H9 (cell line): ENCODE results near the gene CCDC137. TPM values are rescaled to one million over a fixed set of nuclear protein-coding genes. Genes with fewer than 3 reads are reported as not detected.

Experiments used
- DNase-seq: peaks from one replicate; pipeline ENCODE4 v3.0.0-alpha.2; 2017
- H2AFZ ChIP-seq: one replicate; pipeline ENCODE4 v1.6.1; 2013; ENCODE audit warnings: mild to moderate bottlenecking, low read length, control low read depth, moderate library complexity
- H2AK5ac ChIP-seq: 2 replicates; pipeline ENCODE4 v1.6.1; 2013; ENCODE audit warnings: low read length, control low read depth, mixed read lengths; ENCODE audit not compliant: insufficient read length
- H2BK120ac ChIP-seq: one replicate; pipeline ENCODE4 v1.6.1; 2013; ENCODE audit warnings: low read depth, mild to moderate bottlenecking, low read length, control low read depth, inconsistent platforms; ENCODE audit not compliant: poor library complexity, severe bottlenecking
- H2BK12ac ChIP-seq: 2 replicates; pipeline ENCODE4 v1.6.1; 2013; ENCODE audit warnings: low read length, control low read depth, mixed read lengths, low read depth; ENCODE audit not compliant: insufficient read length
- H2BK15ac ChIP-seq: 2 replicates; pipeline ENCODE4 v1.6.1; 2013; ENCODE audit warnings: low read depth, low read length, control low read depth
- H2BK20ac ChIP-seq: one replicate; pipeline ENCODE4 v1.6.1; 2013; ENCODE audit warnings: low read depth, mild to moderate bottlenecking, low read length, control low read depth, inconsistent platforms; ENCODE audit not compliant: poor library complexity, severe bottlenecking
- H2BK5ac ChIP-seq: 2 replicates; pipeline ENCODE4 v1.6.1; 2013; ENCODE audit warnings: low read length, control low read depth, mixed read lengths; ENCODE audit not compliant: insufficient read length
- H3K14ac ChIP-seq: 2 replicates; pipeline ENCODE4 v1.6.1; 2013; ENCODE audit warnings: low read length, control low read depth; ENCODE audit not compliant: insufficient read depth
- H3K18ac ChIP-seq: 2 replicates; pipeline ENCODE4 v1.6.1; 2013; ENCODE audit warnings: low read depth, mild to moderate bottlenecking, mixed read lengths, low read length, control low read depth; ENCODE audit not compliant: insufficient read length
- H3K23ac ChIP-seq: 2 replicates; pipeline ENCODE4 v1.6.1; 2013; ENCODE audit warnings: low read length, control low read depth, mixed read lengths, low read depth; ENCODE audit not compliant: insufficient read length
- H3K23me2 ChIP-seq: 2 replicates; pipeline ENCODE4 v1.6.1; 2013; ENCODE audit warnings: low read depth, mild to moderate bottlenecking, mixed read lengths, low read length, control low read depth; ENCODE audit not compliant: insufficient read length, poor library complexity, severe bottlenecking
- H3K27ac ChIP-seq: 2 replicates; pipeline ENCODE4 v1.5.1; 2013; ENCODE audit warnings: low read length, control low read depth, mixed read lengths, low read depth; ENCODE audit not compliant: insufficient read length
- H3K27me3 ChIP-seq: 2 replicates; pipeline ENCODE4 v1.6.1; 2013; ENCODE audit warnings: low read length, control low read depth, inconsistent platforms; ENCODE audit not compliant: insufficient read depth
- H3K4ac ChIP-seq: 2 replicates; pipeline ENCODE4 v1.6.1; 2013; ENCODE audit warnings: low read depth, mild to moderate bottlenecking, control low read depth, inconsistent platforms, low read length, moderate library complexity
- H3K4me1 ChIP-seq: 2 replicates; pipeline ENCODE4 v1.6.1; 2013; ENCODE audit warnings: low read length, control low read depth, inconsistent platforms; ENCODE audit not compliant: insufficient read depth
- H3K4me2 ChIP-seq: 2 replicates; pipeline ENCODE4 v1.6.1; 2013; ENCODE audit warnings: low read length, control low read depth, mixed read lengths; ENCODE audit not compliant: insufficient read length, insufficient read depth
- H3K56ac ChIP-seq: 2 replicates; pipeline ENCODE4 v1.6.1; 2013; ENCODE audit warnings: low read depth, mild to moderate bottlenecking, mixed read lengths, low read length, control low read depth; ENCODE audit not compliant: insufficient read length
- H3K79me1 ChIP-seq: 2 replicates; pipeline ENCODE4 v1.6.1; 2013; ENCODE audit warnings: low read depth, mild to moderate bottlenecking, moderate library complexity, low read length, control low read depth, inconsistent platforms; ENCODE audit not compliant: insufficient read depth, poor library complexity, severe bottlenecking
- H3K79me2 ChIP-seq: 2 replicates; pipeline ENCODE4 v1.6.1; 2013; ENCODE audit warnings: low read length, control low read depth, inconsistent platforms; ENCODE audit not compliant: insufficient read depth
- H3K9ac ChIP-seq: 2 replicates; pipeline ENCODE4 v1.6.1; 2013; ENCODE audit warnings: low read length, control low read depth, mixed read lengths; ENCODE audit not compliant: insufficient read length; ENCODE audit errors: extremely low read depth
- H3K9me3 ChIP-seq: one replicate; pipeline ENCODE4 v1.6.1; 2013; ENCODE audit warnings: low read depth, low read length, inconsistent platforms; ENCODE audit not compliant: control insufficient read depth
- H3T11ph ChIP-seq: one replicate; pipeline ENCODE4 v1.6.1; 2013; ENCODE audit warnings: mild to moderate bottlenecking, low read length, control low read depth, inconsistent platforms
- H4K20me1 ChIP-seq: one replicate; pipeline ENCODE4 v1.6.1; 2013; ENCODE audit not compliant: control insufficient read depth, insufficient read length, insufficient read depth
- H4K5ac ChIP-seq: 2 replicates; pipeline ENCODE4 v1.6.1; 2013; ENCODE audit warnings: low read depth, mild to moderate bottlenecking, mixed read lengths, low read length, control low read depth; ENCODE audit not compliant: insufficient read length
- H4K8ac ChIP-seq: replicated peaks from 2 replicates; pipeline ENCODE4 v1.6.1; 2013; ENCODE audit warnings: low read length, control low read depth, mixed read lengths, low read depth; ENCODE audit not compliant: insufficient read length
- H4K91ac ChIP-seq: 2 replicates; pipeline ENCODE4 v1.6.1; 2013; ENCODE audit warnings: low read depth, mild to moderate bottlenecking, moderate library complexity, mixed read lengths, low read length, control low read depth; ENCODE audit not compliant: insufficient read length
- H3K27ac Mint-ChIP-seq, 3 experiments: 2 replicates in 2 of 3; 3 replicates in 1 of 3; pipeline ENCODE4 v1.8.0; 2020 to 2021; ENCODE audit warnings: mixed read lengths in 3 of 3, mild to moderate bottlenecking in 1 of 3, moderate library complexity in 1 of 3
- H3K27me3 Mint-ChIP-seq: 2 replicates; pipeline ENCODE4 v1.8.0; 2021; ENCODE audit warnings: low read depth, mild to moderate bottlenecking, moderate library complexity, mixed read lengths
- H3K36me3 Mint-ChIP-seq, 3 experiments: 2 replicates in 2 of 3; 3 replicates in 1 of 3; pipeline ENCODE4 v1.8.0; 2020 to 2021; ENCODE audit warnings: low read depth in 3 of 3, mixed read lengths in 3 of 3; ENCODE audit not compliant: insufficient read depth in 1 of 3
- H3K4me1 Mint-ChIP-seq, 2 experiments: 2 replicates each; pipeline ENCODE4 v1.8.0; 2020; ENCODE audit warnings: mixed read lengths in 2 of 2
- H3K4me3 Mint-ChIP-seq, 2 experiments: 2 replicates in 1 of 2; 3 replicates in 1 of 2; pipeline ENCODE4 v1.8.0; 2020 to 2021; ENCODE audit warnings: mild to moderate bottlenecking in 2 of 2, mixed read lengths in 2 of 2, moderate library complexity in 1 of 2
- H3K9me3 Mint-ChIP-seq, 2 experiments: 2 replicates in 1 of 2; 3 replicates in 1 of 2; pipeline ENCODE4 v1.8.0; 2020; ENCODE audit warnings: mild to moderate bottlenecking in 2 of 2, mixed read lengths in 2 of 2, moderate library complexity in 1 of 2
- CTCF ChIP-seq: fragments of 200-600 bp; sonication (generic); conservative IDR thresholded peaks from 3 replicates; pipeline ENCODE4 v1.8.0; 2021; ENCODE audit warnings: antibody characterized with exemption, mild to moderate bottlenecking
- WGBS: extraction: QIAGEN DNeasy Blood & Tissue Kit; methylation state at CpG from one replicate; pipeline ENCODE4 v1.1.7; 2013; ENCODE audit warnings: missing lambda C conversion rate, low lambda C conversion rate, mixed read lengths; ENCODE audit not compliant: insufficient read length; ENCODE audit errors: extremely low coverage; 5-methylcytosine and 5-hydroxymethylcytosine counted together
- total RNA-seq: library from RNA; stranded (reverse); gene quantifications from 2 replicates; pipeline ENCODE4 v1.2.1, GENCODE V29; 2021

The CCDC137 gene
- total RNA-seq, 1 experiment from 2014 or later, result 60.8 TPM

GRCh38 chr17:81706232-81706611 is 39.7 kb downstream of the CCDC137 start:
- H3K9me3 ChIP-seq, result no peaks in the 10 kb centered on the region
- peaks cover 4% of the 10 kb centered on the region; the same call in 1 of the 2 replicates for H3K4me1 ChIP-seq
- no peak overlapping the region for H2AFZ ChIP-seq
- H3K4ac ChIP-seq, result no peak overlapping the region
- peaks cover 26 to 62% (median 35%) of the 10 kb centered on the region in 3 experiments for H3K36me3 Mint-ChIP-seq
- no peak overlapping the region for H3T11ph ChIP-seq
- no peak for TF ChIP-seq CTCF
- no peak for DNase-seq
- H2AK5ac ChIP-seq, result no peak overlapping the region
- H2BK20ac ChIP-seq, result no peak overlapping the region
- no peak overlapping the region for H3K27ac ChIP-seq
- no peak overlapping the region for H3K4me2 ChIP-seq
- no peak overlapping the region for H4K5ac ChIP-seq
- H2BK120ac ChIP-seq, result no peak overlapping the region
- H4K20me1 ChIP-seq, result no peaks in the 10 kb centered on the region
- H2BK12ac ChIP-seq, result no peak overlapping the region
- no peak overlapping the region for H3K18ac ChIP-seq
- no CpG with 5 or more reads among the region's 17 CpGs for WGBS
- no peak overlapping the region for H4K91ac ChIP-seq
- no peaks in the 10 kb centered on the region for H3K9me3 Mint-ChIP-seq
- peak overlapping the region in 1 of 3 experiments; percentile 44; a peak in 2 of 7 replicates for H3K27ac Mint-ChIP-seq
- H3K27me3 ChIP-seq, result no peaks in the 10 kb centered on the region
- peak overlapping the region; percentile 49 to 69; a peak in 2 of 5 replicates for H3K4me3 Mint-ChIP-seq
- no peak overlapping the region for H3K56ac ChIP-seq
- H3K79me1 ChIP-seq, result peaks cover 8% of the 10 kb centered on the region
- no peak overlapping the region for H2BK15ac ChIP-seq
- H3K79me2 ChIP-seq, result peaks cover 8% of the 10 kb centered on the region; the same call in 1 of the 2 replicates
- H3K9ac ChIP-seq, result no peak overlapping the region
- H3K4me1 Mint-ChIP-seq, result peaks cover 16 to 27% of the 10 kb centered on the region in 2 experiments
- no peaks in the 10 kb centered on the region; the same call in 1 of the 2 replicates for H3K27me3 Mint-ChIP-seq
- H3K14ac ChIP-seq, result no peak overlapping the region
- no peak overlapping the region for H3K23ac ChIP-seq
- no peak overlapping the region for H4K8ac ChIP-seq
- peaks cover 29% of the 10 kb centered on the region for H3K23me2 ChIP-seq
- H2BK5ac ChIP-seq, result no peak overlapping the region
